Osteoblast (primary cell): ENCODE results near the gene MMS22L. TPM values are rescaled to one million over a fixed set of nuclear protein-coding genes. Genes with fewer than 3 reads are reported as not detected.

Experiments used
- DNase-seq: peaks from one replicate; pipeline ENCODE4 v3.0.0; 2011; ENCODE audit warnings: low spot score, mixed read lengths; ENCODE audit not compliant: insufficient read length; ENCODE audit errors: missing footprints
- H2AFZ ChIP-seq: 2 replicates; pipeline ENCODE4 v1.6.0; 2011; ENCODE audit warnings: mild to moderate bottlenecking, low read length
- H3K27ac ChIP-seq: 2 replicates; pipeline ENCODE4 v1.5.1; 2011; ENCODE audit warnings: mild to moderate bottlenecking, low read depth, low read length, moderate library complexity
- H3K27me3 ChIP-seq: 2 replicates; pipeline ENCODE4 v1.6.0; 2012; ENCODE audit warnings: mild to moderate bottlenecking, control low read depth, inconsistent platforms, low read length, moderate library complexity; ENCODE audit not compliant: insufficient read depth
- H3K36me3 ChIP-seq: 2 replicates; pipeline ENCODE4 v1.5.1; 2011; ENCODE audit warnings: mild to moderate bottlenecking, low read length, control low read depth, moderate library complexity; ENCODE audit not compliant: insufficient read depth
- H3K4me1 ChIP-seq: 2 replicates; pipeline ENCODE4 v1.5.1; 2011; ENCODE audit warnings: mild to moderate bottlenecking, low read length, control low read depth, moderate library complexity; ENCODE audit not compliant: insufficient read depth
- H3K4me2 ChIP-seq: 2 replicates; pipeline ENCODE4 v1.6.0; 2011; ENCODE audit warnings: mild to moderate bottlenecking, low read length; ENCODE audit not compliant: insufficient read depth
- H3K4me3 ChIP-seq: fragments of 200-600 bp; sonication (generic); 3 replicates; pipeline ENCODE4 v1.5.1; 2012; ENCODE audit warnings: mild to moderate bottlenecking, low read length, inconsistent platforms; ENCODE audit not compliant: insufficient read depth
- H3K79me2 ChIP-seq: 2 replicates; pipeline ENCODE4 v1.6.0; 2012; ENCODE audit warnings: mild to moderate bottlenecking, low read length, control low read depth, inconsistent platforms; ENCODE audit not compliant: insufficient read depth
- H3K9me3 ChIP-seq: 2 replicates; pipeline ENCODE4 v1.5.1; 2011; ENCODE audit warnings: low read depth, low read length, control low read depth
- H4K20me1 ChIP-seq: 2 replicates; pipeline ENCODE4 v1.6.0; 2012; ENCODE audit warnings: mild to moderate bottlenecking, low read length, control low read depth; ENCODE audit not compliant: insufficient read depth
- total RNA-seq: library from RNA; depleted of rRNA; stranded (reverse); fragments of >200 nt; gene quantifications from 2 replicates; pipeline ENCODE4 v1.2.3, GENCODE V29; 2012
- TF ChIP-seq, protein P1 (sequence below): IDR thresholded peaks from 2 replicates; pipeline ENCODE4 v1.5.1; 2011; ENCODE audit warnings: mild to moderate bottlenecking, low read depth, low read length, moderate library complexity; ENCODE audit errors: extremely low read depth

The MMS22L gene
- total RNA-seq, 1 donor, result 11.9 TPM

DNA sequence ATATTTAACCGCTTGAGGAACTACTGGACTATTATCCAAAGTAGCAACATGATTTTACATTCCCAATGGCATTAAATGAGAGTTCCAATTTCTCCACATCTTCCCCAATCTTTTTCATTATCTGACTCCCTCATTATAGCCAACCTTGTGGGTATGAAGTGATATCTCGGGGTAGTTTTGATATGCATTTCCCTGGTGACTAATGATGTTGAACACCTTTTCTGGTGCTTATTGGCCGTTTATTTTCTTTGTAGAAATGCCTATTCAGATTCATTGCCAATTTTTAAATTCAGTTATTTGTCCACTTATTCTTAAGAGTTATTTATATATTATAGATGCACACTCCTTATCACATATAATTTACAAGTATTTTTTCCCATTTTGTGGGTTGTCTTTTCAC is 129.0 kb downstream of the MMS22L start:
- Histone ChIP-seq H3K27ac (no peak overlapping the region), H3K79me2 (no peaks in the 10 kb centered on the region), H3K4me1 (no peaks in the 10 kb centered on the region), H2AFZ (no peak overlapping the region), H3K4me2 (no peak overlapping the region), H3K4me3 (no peak overlapping the region), H3K27me3 (no peaks in the 10 kb centered on the region), H4K20me1 (no peaks in the 10 kb centered on the region), H3K36me3 (no peaks in the 10 kb centered on the region), H3K9me3 (no peaks in the 10 kb centered on the region)
- no peak for DNase-seq
- TF ChIP-seq, protein P1, sequence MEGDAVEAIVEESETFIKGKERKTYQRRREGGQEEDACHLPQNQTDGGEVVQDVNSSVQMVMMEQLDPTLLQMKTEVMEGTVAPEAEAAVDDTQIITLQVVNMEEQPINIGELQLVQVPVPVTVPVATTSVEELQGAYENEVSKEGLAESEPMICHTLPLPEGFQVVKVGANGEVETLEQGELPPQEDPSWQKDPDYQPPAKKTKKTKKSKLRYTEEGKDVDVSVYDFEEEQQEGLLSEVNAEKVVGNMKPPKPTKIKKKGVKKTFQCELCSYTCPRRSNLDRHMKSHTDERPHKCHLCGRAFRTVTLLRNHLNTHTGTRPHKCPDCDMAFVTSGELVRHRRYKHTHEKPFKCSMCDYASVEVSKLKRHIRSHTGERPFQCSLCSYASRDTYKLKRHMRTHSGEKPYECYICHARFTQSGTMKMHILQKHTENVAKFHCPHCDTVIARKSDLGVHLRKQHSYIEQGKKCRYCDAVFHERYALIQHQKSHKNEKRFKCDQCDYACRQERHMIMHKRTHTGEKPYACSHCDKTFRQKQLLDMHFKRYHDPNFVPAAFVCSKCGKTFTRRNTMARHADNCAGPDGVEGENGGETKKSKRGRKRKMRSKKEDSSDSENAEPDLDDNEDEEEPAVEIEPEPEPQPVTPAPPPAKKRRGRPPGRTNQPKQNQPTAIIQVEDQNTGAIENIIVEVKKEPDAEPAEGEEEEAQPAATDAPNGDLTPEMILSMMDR, result no peak

DNA sequence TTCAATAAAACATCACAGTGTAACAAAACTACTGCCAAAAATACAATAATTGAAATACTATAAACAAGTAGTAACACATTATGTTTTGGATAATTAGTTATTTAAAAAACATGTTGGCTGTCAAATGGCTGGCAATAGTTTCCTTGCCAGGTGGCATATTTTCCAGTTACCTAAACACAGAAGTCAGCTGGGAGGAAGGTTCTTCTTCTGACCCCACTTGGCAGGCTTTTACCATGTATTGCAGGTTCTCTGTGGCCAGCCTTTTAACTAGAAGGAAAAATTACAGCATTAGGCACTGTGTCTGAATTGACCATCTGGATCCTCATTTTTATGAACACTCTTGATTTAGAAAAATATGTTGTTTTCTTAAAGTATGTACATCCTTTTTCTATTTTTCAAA is 131.4 kb downstream of the MMS22L start:
- no peak overlapping the region for H3K27ac ChIP-seq
- H3K36me3 ChIP-seq, result no peaks in the 10 kb centered on the region
- H3K9me3 ChIP-seq, result no peaks in the 10 kb centered on the region
- no peak overlapping the region for H2AFZ ChIP-seq
- H3K4me1 ChIP-seq, result no peaks in the 10 kb centered on the region
- DNase-seq, result no peak
- no peaks in the 10 kb centered on the region for H3K27me3 ChIP-seq
- H4K20me1 ChIP-seq, result no peaks in the 10 kb centered on the region
- H3K4me2 ChIP-seq, result no peak overlapping the region
- H3K79me2 ChIP-seq, result no peaks in the 10 kb centered on the region
- TF ChIP-seq, protein P1, result no peak
- no peak overlapping the region for H3K4me3 ChIP-seq

GRCh38 chr6:97150932-97151331 is 132.1 kb downstream of the MMS22L start:
- TF ChIP-seq, protein P1, result no peak
- no peak for DNase-seq
- no peak overlapping the region for H3K4me3 ChIP-seq
- no peaks in the 10 kb centered on the region for H4K20me1 ChIP-seq
- H3K27ac ChIP-seq, result no peak overlapping the region
- no peaks in the 10 kb centered on the region for H3K9me3 ChIP-seq
- H3K27me3 ChIP-seq, result no peaks in the 10 kb centered on the region
- no peak overlapping the region for H3K4me2 ChIP-seq
- no peaks in the 10 kb centered on the region for H3K36me3 ChIP-seq
- no peaks in the 10 kb centered on the region for H3K4me1 ChIP-seq
- H2AFZ ChIP-seq, result no peak overlapping the region
- no peaks in the 10 kb centered on the region for H3K79me2 ChIP-seq

DNA sequence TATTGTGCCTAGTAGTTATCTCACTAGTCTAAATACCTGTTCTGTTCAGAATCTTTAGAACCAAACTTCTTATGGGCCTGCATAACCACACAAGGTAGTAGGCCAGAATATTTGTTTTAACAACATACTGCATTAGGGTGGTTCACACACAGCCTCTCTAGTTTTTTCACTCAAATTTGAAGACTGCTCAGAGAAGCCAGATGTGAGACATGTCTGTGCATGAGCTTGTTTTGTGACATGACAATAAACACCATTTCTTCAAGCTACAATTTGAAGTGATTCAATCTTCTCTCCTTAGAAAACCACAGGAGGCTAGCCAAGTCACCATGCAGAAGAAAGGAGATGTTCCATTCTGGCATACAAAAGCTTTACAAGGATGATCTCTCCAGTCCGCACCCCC is 135.6 kb downstream of the MMS22L start:
- Histone ChIP-seq H3K27ac (no peak overlapping the region), H3K4me1 (no peaks in the 10 kb centered on the region), H2AFZ (no peak overlapping the region), H3K9me3 (no peaks in the 10 kb centered on the region), H3K27me3 (no peaks in the 10 kb centered on the region), H3K4me3 (no peak overlapping the region), H3K79me2 (no peaks in the 10 kb centered on the region), H4K20me1 (no peaks in the 10 kb centered on the region), H3K36me3 (no peaks in the 10 kb centered on the region), H3K4me2 (no peak overlapping the region)
- TF ChIP-seq, protein P1, result no peak
- no peak for DNase-seq
